Mononuclear cell (primary cell): ENCODE measurements around the gene ESCO1. TPM values are rescaled to one million over a fixed set of nuclear protein-coding genes. Genes with fewer than 3 reads are reported as not detected.

Experiments used
- H3K27me3 ChIP-seq: 2 replicates; pipeline ENCODE4 v1.6.0; 2011; ENCODE audit warnings: low read length, control low read depth; ENCODE audit not compliant: insufficient read depth
- H3K4me1 ChIP-seq: 2 replicates; pipeline ENCODE4 v1.5.1; 2011; ENCODE audit warnings: mild to moderate bottlenecking, low read length, control low read depth; ENCODE audit not compliant: insufficient read depth
- H3K4me3 ChIP-seq: 2 replicates; pipeline ENCODE4 v1.5.1; 2011; ENCODE audit warnings: mild to moderate bottlenecking, low read length, moderate library complexity
- H3K9me3 ChIP-seq: 2 replicates; pipeline ENCODE4 v1.5.1; 2011; ENCODE audit warnings: low read depth, mild to moderate bottlenecking, control low read depth, low read length
- total RNA-seq: library from RNA; depleted of rRNA; stranded (reverse); fragments of >200 nt; gene quantifications from one replicate; pipeline ENCODE4 v1.2.3, GENCODE V29; 2012

Gene ESCO1
- total RNA-seq, 1 donor = 38.0 TPM

GRCh38 chr18:21534327-21534726 lies 66.2 kb downstream of the ESCO1 start:
- H3K4me3 ChIP-seq = no peak overlapping the region
- H3K4me1 ChIP-seq = no peaks in the 10 kb centered on the region
- no peaks in the 10 kb centered on the region for H3K27me3 ChIP-seq
- H3K9me3 ChIP-seq = no peaks in the 10 kb centered on the region

GRCh38 chr18:21526463-21526862 lies 74.0 kb downstream of the ESCO1 start:
- H3K9me3 ChIP-seq = no peaks in the 10 kb centered on the region

GRCh38 chr18:21525916-21526315 lies 74.6 kb downstream of the ESCO1 start:
- no peaks in the 10 kb centered on the region for H3K4me1 ChIP-seq
- no peaks in the 10 kb centered on the region for H3K27me3 ChIP-seq
- H3K9me3 ChIP-seq = no peaks in the 10 kb centered on the region
- no peak overlapping the region for H3K4me3 ChIP-seq

More at GRCh38 chr18:21526463-21526862, 74.0 kb downstream of the ESCO1 start:
- no peak overlapping the region for H3K4me3 ChIP-seq
- H3K4me1 ChIP-seq = no peaks in the 10 kb centered on the region
- no peaks in the 10 kb centered on the region for H3K27me3 ChIP-seq

GRCh38 chr18:21522530-21522929 lies 78.0 kb downstream of the ESCO1 start:
- no peaks in the 10 kb centered on the region for H3K27me3 ChIP-seq
- no peaks in the 10 kb centered on the region for H3K9me3 ChIP-seq
- H3K4me3 ChIP-seq = no peak overlapping the region
- H3K4me1 ChIP-seq = no peaks in the 10 kb centered on the region

- Histone ChIP-seq H3K27me3 (no peaks in the 10 kb centered on the region), H3K9me3 (no peaks in the 10 kb centered on the region), H3K4me1 (no peaks in the 10 kb centered on the region), H3K4me3 (no peak overlapping the region)
These were observed 86.8 kb downstream of the ESCO1 start for GRCh38 chr18:21513741-21514140.

GRCh38 chr18:21513292-21513691 lies 87.2 kb downstream of the ESCO1 start:
- no peaks in the 10 kb centered on the region for H3K9me3 ChIP-seq
- no peak overlapping the region for H3K4me3 ChIP-seq
- no peaks in the 10 kb centered on the region for H3K27me3 ChIP-seq
- no peaks in the 10 kb centered on the region for H3K4me1 ChIP-seq

GRCh38 chr18:21509062-21509461 lies 91.4 kb downstream of the ESCO1 start:
- Histone ChIP-seq H3K4me3 (no peak overlapping the region), H3K9me3 (no peaks in the 10 kb centered on the region), H3K4me1 (no peaks in the 10 kb centered on the region), H3K27me3 (no peaks in the 10 kb centered on the region)

GRCh38 chr18:21507913-21508701 lies 92.4 kb downstream of the ESCO1 start:
- Histone ChIP-seq H3K27me3 (no peaks in the 10 kb centered on the region), H3K4me3 (no peak overlapping the region), H3K4me1 (no peaks in the 10 kb centered on the region), H3K9me3 (no peaks in the 10 kb centered on the region)

DNA sequence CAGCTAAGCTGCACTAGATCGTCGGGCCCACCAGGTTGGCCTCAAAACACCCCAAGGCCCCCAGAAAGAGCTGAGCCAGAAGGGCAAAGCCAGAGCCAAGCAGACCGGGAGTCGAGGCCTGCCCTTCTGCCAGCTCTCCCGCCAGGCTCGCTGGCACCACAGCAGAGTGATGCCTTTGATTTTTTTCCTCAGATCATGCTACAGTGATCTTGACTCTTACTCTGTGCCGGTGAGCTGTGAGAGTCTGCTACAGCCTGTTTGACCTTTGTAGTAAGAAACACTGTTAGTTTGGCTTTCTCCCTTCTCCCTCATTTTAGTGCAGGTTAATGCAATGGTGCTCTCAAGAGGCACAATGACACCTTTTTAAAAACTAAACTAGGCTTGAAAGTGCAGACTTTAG lies 97.8 kb downstream of the ESCO1 start:
- no peaks in the 10 kb centered on the region for H3K9me3 ChIP-seq
- H3K4me3 ChIP-seq = no peak overlapping the region
- H3K27me3 ChIP-seq = no peaks in the 10 kb centered on the region
- H3K4me1 ChIP-seq = no peaks in the 10 kb centered on the region

GRCh38 chr18:21499997-21500396 lies 100.5 kb downstream of the ESCO1 start:
- H3K9me3 ChIP-seq = no peaks in the 10 kb centered on the region
- no peaks in the 10 kb centered on the region for H3K4me1 ChIP-seq
- no peaks in the 10 kb centered on the region for H3K27me3 ChIP-seq
- H3K4me3 ChIP-seq = no peak overlapping the region

DNA sequence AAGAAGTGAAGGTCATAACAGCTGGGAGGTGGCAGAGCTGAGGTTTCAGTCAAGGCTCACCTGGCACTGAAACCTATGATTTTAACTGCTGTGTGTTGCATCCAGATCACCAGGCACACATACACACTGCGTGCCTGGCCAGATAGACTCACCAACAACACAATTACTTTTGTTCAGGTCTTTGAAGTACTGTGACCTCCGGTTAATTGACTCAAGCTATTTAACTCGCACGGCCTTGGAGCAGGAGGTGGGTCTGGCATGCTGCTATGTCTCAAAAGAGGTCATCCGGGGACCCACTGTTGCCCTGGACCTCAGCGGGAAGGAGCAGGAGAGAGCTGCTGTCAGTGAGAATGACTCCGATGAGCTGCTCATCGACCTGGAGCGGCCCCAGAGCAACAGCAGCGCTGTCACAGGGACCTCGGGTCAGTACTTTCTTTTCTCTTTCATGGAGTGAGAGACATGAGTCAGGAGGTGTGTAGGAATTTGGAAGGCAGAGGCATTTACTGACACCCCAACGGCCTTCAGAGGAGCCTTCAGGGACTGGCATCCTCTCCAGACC lies 104.1 kb downstream of the ESCO1 start:
- Histone ChIP-seq H3K27me3 (no peaks in the 10 kb centered on the region), H3K9me3 (no peaks in the 10 kb centered on the region), H3K4me1 (no peaks in the 10 kb centered on the region), H3K4me3 (no peak overlapping the region)

GRCh38 chr18:21490748-21491147 lies 109.8 kb downstream of the ESCO1 start:
- Histone ChIP-seq H3K4me3 (no peak overlapping the region), H3K27me3 (no peaks in the 10 kb centered on the region), H3K9me3 (no peaks in the 10 kb centered on the region), H3K4me1 (no peaks in the 10 kb centered on the region)

- Histone ChIP-seq H3K4me3 (no peak overlapping the region), H3K9me3 (no peaks in the 10 kb centered on the region)
These were observed 110.5 kb downstream of the ESCO1 start for GRCh38 chr18:21489919-21490495.

GRCh38 chr18:21489119-21489750 lies 111.3 kb downstream of the ESCO1 start:
- Histone ChIP-seq H3K4me1 (no peaks in the 10 kb centered on the region), H3K27me3 (no peaks in the 10 kb centered on the region), H3K9me3 (no peaks in the 10 kb centered on the region)

More at GRCh38 chr18:21489919-21490495, 110.5 kb downstream of the ESCO1 start:
- Histone ChIP-seq H3K4me1 (no peaks in the 10 kb centered on the region), H3K27me3 (no peaks in the 10 kb centered on the region)

DNA sequence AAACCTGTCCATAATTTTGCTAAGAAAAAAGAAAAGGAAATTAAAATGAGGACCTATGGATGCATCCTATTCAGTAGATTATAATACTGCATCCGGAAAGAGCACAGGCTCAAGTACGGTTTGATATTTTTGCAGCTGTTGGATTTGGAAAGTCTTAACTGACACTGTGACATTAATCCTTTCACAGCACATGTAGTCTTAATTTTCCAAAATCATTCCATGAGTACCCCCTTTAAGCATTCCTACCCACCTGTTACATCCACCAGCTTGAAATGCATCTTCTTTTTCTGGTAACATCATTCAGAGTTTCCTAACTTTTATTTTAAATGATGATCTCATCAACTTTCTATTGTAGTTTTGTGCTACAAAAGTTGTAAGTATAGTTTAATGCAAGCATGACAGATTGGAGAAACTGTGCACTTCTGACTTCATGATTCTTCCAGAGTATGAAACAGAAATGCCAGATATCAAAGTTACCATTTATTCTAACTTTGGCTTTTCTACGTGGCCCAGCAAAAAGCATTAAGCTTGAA lies 113.5 kb downstream of the ESCO1 start:
- Histone ChIP-seq H3K4me3 (no peak overlapping the region), H3K27me3 (no peaks in the 10 kb centered on the region), H3K9me3 (no peaks in the 10 kb centered on the region), H3K4me1 (no peaks in the 10 kb centered on the region)

More at GRCh38 chr18:21489119-21489750, 111.3 kb downstream of the ESCO1 start:
- H3K4me3 ChIP-seq = no peak overlapping the region
